ENCODE data around the gene CLIC4.
"Not testable (repeated sequence)": the region's sequence is repeated elsewhere in the genome, so short reads cannot be mapped to it uniquely, and the experiment has no call there.

The CLIC4 gene

GRCh38 chr1:24748191-24749121 is 3.2 kb downstream of the CLIC4 start:
- no peak for DNase-seq

- no peak for DNase-seq
Observed at GRCh38 chr1:24749252-24749651, 4.0 kb downstream of the CLIC4 start.

- DNase-seq, result no peak
Observed at GRCh38 chr1:24749886-24750285, 4.6 kb downstream of the CLIC4 start.

- DNase-seq, result no peak
Observed at GRCh38 chr1:24751833-24752232, 6.6 kb downstream of the CLIC4 start.

- no peak for DNase-seq
Observed at GRCh38 chr1:24752305-24752704, 7.1 kb downstream of the CLIC4 start.

- DNase-seq, result no peak
Observed at GRCh38 chr1:24754229-24754628, 9.0 kb downstream of the CLIC4 start.

- DNase-seq, result not testable (repeated sequence)
Observed at GRCh38 chr1:24755323-24755722, 10.1 kb downstream of the CLIC4 start.

- DNase-seq, result no peak
Observed at GRCh38 chr1:24756395-24756794, 11.1 kb downstream of the CLIC4 start.

GRCh38 chr1:24759492-24759891 is 14.2 kb downstream of the CLIC4 start:
- DNase-seq, result no peak

- no peak for DNase-seq
Observed at GRCh38 chr1:24761582-24761981, 16.3 kb downstream of the CLIC4 start.

- peak; percentile 90 for DNase-seq
Observed at GRCh38 chr1:24762133-24762676, 17.0 kb downstream of the CLIC4 start.

- no peak for DNase-seq
Observed at GRCh38 chr1:24763671-24764070, 18.4 kb downstream of the CLIC4 start.

GRCh38 chr1:24764439-24764838 is 19.2 kb downstream of the CLIC4 start:
- no peak for DNase-seq

GRCh38 chr1:24764848-24765247 is 19.6 kb downstream of the CLIC4 start:
- no peak for DNase-seq

GRCh38 chr1:24765308-24765988 is 20.2 kb downstream of the CLIC4 start:
- peak; percentile 27 for DNase-seq

- DNase-seq, result no peak
Observed at GRCh38 chr1:24767351-24767750, 22.1 kb downstream of the CLIC4 start.

GRCh38 chr1:24768873-24769605 is 23.8 kb downstream of the CLIC4 start:
- no peak for DNase-seq

GRCh38 chr1:24769656-24770651 is 24.7 kb downstream of the CLIC4 start:
- DNase-seq, result peak; percentile 69

GRCh38 chr1:24770881-24771280 is 25.6 kb downstream of the CLIC4 start:
- DNase-seq, result no peak

- DNase-seq, result no peak
Observed at GRCh38 chr1:24771574-24771973, 26.3 kb downstream of the CLIC4 start.

- no peak for DNase-seq
Observed at GRCh38 chr1:24773618-24774017, 28.4 kb downstream of the CLIC4 start.

GRCh38 chr1:24775348-24775747 is 30.1 kb downstream of the CLIC4 start:
- no peak for DNase-seq
